Stimulated activated CD4-positive, alpha-beta T cell treated with anti-CD3 and anti-CD28 coated beads, Interleukin-1b, Interleukin-23, amount 100 ng/mL, for 1 hour (primary cell): ENCODE data around the gene USP49.
A peak's percentile ranks its signal among the peaks of the same experiment; 100 is the strongest.
"Not testable (repeated sequence)": the region's sequence is repeated elsewhere in the genome, so short reads cannot be mapped to it uniquely, and the experiment has no call there.

Experiments
- DNase-seq, 2 donors: peaks; one replicate each; pipeline ENCODE4 v3.0.0-alpha.2; 2020; ENCODE audit warnings: low read depth in 2 of 2

Gene USP49

DNA sequence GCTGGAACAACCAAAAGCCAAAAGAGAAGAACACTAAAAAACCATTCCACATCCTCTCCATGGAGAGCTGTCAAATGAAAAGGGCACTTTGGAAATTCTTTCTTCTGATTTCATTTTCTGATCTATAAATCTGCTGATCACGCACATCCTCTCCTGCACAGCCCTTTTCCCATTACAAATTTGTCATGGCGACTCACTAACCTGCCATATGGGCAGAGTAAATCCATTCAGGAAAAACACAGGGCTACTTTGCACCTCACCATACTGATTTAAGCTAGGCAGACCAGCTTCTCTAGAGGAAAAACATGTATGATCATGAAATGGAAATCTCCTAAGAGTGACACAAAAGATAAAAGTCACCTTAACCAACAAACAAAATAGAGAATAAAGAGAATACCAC is 81.7 kb downstream of the USP49 start:
- no peak for DNase-seq

DNA sequence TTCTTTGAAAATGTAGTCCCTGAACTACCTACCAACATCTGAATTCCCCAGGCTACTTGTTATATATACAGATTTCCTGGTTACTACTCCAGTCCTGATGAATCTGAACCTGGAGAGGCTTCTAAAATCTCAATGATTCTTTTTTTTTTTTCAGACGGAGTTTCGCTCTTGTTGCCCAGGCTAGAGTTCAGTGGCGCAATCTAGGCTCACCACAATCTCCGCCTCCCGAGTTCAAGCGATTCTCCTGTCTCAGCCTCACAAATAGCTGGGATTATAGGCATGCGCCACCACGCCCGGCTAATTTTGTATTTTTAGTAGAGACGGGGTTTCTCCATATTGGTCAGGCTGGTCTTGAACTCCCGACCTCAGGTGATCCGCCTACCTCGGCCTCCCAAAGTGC is 83.2 kb downstream of the USP49 start:
- DNase-seq: not testable (repeated sequence)

DNA sequence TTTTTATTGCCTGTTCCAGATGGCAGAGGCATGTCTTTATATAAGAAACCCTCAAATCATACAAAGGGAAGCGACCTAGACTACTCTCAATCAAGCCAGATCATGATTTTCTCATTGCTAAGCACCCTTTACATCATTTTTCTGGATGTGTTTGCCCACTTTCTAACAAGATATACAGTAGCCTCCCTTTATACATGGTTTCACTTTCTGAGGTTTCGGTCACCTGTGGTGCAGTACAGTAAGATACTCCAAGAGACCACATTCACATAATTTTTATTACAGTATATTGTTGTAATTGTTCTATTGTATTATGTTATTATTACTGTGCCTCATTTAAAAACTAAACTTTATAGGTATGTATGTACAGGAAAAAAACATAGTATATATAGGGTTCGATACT is 84.1 kb downstream of the USP49 start:
- no peak for DNase-seq

DNA sequence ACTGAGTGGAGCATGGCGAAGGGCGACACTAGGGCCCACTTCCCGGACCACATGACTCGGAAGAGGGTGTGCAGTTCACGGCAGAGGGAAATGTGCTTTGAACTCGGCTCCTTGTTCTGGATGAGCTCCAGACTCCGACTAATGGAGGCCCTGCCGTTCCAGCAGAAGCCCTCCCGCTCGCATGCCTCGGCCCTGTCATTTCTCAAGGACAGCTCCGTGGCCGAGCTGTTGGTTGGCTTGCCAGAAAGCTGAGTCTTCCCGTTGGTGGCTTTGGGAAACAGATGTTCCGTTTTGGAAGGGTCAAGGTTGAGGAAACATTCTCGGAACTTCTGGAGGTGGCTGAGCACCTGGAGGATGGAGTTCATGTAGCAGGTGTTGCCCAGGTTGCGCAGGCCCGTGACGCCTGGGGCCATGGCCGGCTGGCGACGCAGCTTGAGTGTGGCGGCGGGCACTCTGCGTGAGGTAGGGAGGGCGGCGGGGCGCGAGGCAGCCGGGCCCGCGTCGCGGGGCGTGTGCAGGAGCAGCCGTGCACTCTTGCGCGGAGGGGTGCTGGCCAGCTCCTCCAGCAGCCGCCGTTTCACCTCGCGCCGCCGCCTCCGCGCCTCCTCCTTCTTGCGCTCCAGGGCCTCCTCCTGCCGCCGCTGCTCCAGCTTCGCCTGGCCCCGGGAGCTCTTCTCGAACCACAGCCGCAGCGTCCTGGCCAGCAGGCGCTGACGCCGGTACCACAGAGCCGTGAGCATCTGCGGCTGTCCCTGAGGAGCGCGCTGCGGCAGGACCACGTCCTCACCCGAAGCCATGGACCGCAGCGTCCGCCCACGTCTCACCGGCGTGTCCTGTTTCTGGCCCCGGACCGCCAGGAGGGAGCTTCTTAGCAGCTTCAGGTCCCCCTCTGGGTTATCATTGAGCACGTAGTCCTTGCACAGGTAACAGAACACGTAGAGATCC is 89.1 kb downstream of the USP49 start:
- DNase-seq: no peak

DNA sequence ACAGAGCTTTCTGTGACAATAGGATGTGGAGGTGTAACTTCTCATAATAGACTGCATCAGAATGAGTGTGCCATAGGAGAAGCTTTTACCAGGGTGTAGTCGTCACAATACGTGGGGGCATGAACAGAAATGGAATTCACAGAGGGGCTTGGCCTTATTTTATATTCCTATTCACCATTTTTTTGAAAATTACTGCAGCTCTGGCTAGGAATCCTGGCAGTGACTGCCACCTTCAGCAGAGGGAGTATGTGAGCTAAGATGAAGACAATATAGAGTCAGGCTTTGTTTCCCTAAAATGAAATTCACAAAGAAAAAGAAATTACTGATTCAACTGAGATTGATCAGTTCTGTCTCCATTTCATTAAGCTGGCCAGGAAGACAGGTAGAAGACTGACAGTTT is 93.8 kb downstream of the USP49 start:
- DNase-seq: no peak

DNA sequence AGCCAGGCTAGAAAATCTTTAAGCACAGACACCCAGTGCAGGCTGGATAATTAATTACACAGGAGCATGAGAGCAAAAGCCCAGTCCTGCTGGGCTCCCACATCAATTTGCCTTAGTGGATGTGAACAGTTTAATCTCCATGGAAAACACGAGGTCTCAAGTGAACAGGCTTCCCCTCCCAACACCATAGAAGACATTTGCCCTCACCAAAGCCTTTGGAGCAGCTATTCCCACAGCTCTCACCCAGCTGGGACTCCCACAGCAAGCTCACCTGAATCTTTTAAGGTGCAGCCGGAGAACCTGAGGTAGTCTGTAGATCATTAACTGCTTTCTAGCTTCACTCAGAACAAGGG is 95.6 kb downstream of the USP49 start:
- DNase-seq: no peak

DNA sequence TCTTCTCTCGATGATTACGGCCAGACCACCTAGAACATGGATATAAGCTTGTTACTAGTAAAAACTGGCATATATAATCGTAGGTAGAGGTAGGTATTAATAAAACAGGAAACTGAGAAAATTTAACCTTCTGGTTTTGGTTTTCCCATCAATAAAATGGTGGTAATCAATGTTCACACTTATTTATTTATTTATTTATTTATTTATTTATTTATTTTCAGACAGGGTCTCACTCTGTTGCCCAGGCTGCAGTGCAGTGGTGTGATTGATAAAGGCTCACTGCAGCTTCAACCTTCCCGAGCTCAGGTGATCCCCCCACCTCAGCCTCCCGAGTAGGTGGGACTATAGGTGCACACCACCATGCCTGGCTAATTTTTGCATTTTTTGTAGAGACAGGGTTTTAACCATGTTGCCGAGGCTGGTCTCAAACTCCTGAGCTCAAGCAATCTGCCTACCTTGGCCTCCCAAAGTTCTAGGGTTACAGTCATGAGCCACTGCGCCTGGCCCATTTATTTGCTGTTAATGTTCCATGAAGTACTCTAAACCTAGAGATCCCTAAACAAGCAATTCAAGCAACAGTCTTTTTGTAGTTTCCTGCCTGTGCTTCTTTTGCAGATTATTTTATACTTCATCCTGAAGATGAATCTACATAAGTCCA is 96.1 kb downstream of the USP49 start:
- no peak for DNase-seq

DNA sequence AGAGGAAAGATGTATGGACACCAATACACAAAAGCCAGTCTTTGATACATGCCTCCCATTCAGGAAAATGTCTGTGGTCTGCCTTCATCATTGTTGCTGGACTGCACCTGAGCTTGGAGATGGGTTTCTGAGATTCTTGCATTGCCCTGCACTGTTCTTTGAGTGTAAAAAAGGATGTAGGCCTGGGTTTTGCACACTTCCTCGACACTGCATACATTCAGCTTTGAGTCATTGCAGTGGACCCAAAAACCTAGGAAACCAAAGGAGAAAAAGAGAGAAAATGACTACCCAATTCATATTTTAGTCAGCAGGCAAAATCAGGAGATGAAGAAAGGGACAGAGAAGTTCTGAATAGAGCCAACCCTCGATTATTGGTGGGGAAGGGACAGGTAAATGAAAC is 98.7 kb downstream of the USP49 start:
- DNase-seq: no peak

DNA sequence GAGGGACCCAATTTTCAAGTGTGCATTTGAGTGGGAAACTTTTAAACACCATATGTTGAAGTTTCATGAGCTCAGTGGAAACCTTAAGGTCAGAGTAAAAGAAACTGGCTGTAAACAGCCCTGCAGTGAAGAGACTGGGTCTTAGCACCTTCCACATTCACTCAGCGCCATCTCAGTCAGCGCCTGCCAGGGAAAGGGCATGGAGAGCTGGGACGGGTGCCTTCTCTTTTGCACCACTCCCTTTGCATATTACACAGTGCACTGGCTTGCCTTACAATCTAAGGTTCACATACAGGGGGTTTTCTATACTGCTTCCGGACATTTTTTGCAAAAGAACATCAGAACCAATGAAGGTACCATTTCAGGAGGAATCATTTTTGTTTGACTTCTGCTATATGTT is 103.2 kb downstream of the USP49 start:
- DNase-seq: no peak

DNA sequence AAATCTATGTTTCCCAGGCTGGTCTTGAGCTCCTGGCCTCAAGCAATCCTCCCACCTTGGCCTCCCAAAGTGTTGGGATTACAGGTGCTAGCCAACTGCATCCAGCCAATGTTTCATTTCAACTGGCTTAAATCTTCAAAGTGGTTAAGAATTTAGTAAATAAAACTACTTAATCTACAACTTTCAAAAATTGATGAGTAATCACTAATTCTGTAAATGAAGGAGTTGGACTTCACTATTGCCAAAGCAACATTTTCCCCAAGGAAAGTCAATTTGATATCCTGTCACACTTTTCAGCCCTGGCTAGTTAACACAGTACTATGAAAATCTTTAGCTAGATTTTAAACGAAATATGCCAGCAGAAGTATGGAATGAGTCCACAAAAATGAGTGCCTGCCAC is 103.9 kb downstream of the USP49 start:
- DNase-seq: no peak

DNA sequence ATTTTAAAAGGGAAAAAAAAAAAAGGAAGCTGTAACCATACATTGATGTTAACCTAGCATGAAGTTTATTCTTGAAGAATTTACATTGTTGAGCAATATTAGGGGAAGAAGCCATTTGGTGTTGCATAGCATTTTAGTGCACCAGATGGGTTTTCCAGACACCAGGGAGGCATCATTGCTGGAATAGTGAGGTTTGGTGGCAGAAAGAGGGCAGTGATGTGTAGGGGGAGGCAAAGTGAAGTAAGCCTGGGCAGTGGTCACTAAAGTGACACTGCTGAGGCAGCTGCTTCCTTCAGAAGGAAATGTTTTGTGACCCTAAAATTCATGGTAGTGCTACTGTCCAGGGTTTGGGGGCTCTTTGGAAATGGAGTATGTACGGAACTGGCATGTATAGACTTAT is 105.1 kb downstream of the USP49 start:
- no peak for DNase-seq

DNA sequence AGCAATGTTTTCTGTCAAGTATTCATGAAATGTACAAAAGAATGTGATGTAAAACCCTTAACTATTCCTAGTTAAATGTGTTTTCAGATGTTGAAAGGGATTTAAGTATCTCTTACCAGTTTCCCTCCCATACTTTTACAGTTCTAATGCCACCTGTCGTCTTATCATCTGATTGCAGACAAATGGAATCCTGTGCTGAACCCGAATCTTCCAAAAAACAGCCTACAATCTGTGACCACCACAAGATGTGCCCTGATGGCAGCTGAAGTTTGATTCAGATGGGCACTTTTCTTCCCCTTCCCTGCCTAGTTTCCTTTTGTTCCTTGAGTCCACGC is 105.8 kb downstream of the USP49 start:
- no peak for DNase-seq

DNA sequence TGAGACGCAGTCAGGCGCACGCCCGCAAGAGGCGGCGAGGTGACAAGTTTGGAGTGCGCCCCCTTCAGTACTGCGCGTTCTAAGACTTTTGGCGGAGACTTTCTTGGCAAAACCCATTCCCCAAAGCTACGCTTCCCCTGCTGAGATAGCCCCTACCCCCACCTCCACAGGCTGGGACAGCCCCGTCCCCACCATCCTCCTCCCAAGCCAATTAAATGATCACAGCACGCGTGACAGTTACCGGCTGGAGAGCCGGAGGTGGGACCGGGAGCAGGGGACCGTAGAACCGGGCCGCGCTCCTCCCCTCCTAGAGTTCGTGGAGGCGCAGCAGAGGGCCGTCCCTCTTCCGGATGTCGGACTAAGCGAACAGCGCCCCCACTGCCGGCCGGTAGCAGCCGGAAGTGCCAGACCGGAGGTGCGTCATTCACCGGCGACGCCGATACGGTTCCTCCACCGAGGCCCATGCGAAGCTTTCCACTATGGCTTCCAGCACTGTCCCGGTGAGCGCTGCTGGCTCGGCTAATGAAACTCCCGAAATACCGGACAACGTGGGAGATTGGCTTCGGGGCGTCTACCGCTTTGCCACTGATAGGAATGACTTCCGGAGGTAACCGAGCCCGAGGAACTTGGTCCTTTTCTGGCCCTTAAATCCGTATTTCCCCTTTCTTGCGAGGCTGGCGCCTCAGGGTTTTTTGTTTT is 107.8 kb downstream of the USP49 start, which contains the start of gene TOMM6:
Gene TOMM6 (plus strand): TSS at position 476 of the 699 bp plus-strand sequence. CDS start 4 bp downstream, at position 480.
- peak; percentile 85 to 90 for DNase-seq

DNA sequence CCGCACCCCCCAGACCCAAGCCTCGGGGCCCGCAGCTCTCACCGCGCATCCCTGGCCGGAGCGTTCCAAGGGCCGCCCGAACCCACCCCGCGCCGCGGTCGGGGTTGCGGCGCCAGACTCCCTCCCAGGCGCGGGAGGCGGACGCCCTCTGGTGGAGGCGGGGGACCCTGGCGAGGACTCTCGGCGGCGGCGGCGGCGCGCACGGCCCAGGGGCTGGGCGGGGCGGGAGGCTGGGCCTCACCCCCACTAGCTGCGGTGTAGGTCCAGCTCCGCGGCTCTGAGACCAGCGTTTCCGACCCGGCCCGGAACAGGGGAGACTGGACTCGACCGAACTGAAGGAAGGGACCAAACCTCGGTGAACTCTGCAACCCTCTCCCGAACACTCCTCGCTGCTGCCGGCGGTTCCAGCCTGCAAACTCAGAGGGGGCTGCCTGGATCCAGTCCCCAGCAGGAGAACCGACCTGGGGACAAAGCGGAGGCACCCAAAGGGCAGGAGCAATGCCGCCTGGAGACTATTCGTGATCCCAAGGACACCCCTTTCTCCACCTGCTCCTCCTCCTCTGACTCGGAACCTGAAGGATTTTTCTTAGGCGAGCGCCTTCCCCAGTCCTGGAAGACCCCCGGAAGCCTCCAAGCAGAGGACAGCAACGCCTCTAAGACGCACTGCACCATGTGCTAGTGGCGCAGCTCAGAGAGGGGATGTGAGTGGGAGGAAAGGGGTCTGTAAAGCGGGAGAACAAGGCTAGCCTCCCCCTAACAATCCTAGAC is 108.5 kb downstream of the USP49 start:
- DNase-seq: peak; percentile 66 to 75

DNA sequence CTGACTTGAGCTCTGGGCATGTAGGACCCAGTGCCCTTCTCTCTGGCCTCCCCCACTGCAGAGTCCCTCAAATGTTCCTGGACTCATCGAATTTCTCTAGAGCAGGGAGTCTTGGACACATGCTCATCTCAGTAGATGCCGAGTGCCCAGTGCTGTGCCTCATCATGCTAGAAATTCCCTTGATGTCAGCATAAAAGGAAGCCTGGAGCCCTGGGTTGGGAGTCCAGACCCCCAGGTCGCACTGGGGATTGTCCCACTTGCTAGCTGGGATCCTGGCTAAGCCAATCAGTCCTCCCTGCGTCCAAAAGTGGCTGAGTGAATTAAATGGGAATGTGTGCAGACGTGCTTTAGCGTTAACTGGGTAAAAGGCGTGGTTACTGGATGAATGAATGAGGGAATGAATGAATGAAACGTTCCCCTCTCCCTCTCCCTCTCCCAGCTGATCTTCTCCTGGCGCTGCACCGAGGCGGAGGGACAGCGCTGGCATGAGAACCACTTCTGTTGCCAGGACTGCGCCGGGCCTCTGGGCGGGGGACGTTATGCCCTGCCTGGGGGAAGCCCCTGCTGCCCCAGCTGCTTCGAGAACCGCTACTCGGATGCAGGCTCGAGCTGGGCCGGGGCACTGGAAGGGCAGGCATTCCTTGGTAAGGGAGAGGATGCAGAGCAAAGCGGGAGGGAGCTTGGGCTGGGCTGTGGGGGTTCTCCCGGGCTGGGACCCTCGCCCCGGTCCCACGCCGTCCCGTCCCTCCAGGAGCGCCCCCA is 109.3 kb downstream of the USP49 start:
- no peak for DNase-seq

DNA sequence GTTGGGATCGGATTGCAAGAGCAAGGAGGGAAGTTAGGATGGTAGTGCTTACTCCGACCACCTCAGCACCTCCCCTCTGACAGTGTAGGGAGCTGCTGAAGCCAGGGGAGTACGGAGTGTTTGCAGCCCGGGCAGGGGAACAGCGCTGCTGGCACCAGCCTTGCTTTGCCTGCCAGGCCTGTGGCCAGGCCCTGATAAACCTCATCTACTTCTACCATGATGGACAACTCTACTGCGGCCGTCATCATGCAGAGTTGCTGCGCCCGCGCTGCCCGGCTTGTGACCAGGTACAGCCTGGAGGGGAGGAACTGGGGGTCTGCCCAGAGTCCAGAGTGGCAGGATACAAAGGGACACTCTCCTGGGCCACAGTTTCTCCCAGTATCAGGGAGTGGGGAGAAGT is 109.9 kb downstream of the USP49 start:
- DNase-seq: no peak

DNA sequence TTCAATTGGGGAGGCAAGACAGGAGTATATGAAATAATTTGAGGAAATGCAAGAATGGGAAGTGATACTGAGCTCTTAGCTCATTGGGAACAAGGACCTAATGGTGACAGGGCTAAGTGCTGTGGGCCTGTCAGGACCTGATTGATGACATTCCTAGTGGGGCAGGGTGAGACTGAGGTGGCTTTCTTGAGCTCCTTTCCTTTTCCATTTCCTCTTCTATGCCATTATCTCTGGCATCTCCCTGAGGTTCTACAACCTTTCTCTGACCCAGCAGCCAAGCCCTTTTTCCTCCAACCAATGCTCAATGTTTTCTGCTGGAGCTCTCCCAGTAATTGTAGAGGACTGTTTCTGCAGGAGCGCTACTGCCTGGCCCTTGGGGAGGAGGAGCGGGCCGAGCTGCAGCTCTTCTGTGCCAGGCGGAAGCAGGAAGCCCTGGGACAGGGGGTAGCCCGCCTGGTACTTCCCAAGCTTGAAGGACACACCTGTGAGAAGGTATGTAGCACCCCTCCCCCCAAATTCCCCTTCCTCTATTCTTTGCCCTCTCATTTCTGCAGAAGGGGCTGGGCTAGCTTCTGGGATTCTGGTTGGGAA is 110.5 kb downstream of the USP49 start:
- DNase-seq: no peak

DNA sequence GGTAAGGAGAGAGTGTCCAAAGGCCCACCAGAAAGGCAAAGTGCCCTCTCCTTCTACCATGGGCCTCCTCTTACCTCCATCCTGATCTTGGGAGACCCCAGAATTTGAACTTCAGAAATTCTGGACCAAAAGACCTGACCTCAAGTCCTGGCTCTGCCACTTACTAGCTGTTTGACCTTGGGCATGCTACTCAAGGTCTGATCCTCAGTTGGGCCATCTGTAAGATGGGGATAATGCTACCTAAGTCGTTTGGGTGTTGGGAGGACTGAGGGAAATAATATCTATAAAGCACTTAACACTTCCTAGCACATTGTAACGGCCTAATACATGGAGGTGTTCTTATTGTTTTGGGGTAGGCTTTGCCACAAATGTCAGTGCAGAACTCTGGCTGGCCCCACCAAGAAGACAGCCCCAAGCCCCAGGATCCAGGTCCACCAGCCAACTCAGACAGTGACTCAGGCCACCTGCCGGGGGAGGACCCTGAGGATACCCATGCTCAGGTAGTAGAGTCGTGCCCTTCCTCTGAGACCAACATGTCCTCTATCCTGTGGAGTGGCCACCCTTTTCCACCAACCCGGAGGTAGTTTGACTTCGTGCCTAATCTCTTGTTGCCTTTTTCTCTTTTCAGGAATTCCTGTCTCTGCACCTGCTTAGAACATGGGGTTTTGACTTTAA is 111.9 kb downstream of the USP49 start:
- DNase-seq: no peak

DNA sequence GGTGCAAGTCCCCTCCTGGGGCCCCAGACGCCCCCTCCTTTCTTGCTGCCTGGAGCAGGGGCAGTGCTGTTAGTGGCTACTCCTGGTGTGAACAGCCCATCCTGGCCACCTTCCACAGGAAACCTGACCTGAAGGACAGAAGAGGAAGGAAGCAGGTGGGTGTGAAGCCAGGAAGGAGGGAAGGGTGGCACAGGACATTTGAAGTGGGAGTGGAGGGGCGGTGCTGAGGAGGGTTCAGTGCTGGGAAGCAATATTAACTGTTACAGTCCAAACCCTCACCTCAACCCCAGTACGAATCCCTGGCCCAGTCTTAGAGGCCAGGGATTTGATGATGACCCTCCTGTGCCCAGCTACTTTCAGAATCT is 113.8 kb downstream of the USP49 start:
- DNase-seq: no peak
